PC-9 (cell line): ENCODE results near the gene DDAH1.

Experiments
- CTCF ChIP-seq: fragments of 200-600 bp; sonication (generic); conservative IDR thresholded peaks from 2 replicates; pipeline ENCODE4 v1.6.1; 2017; ENCODE audit warnings: mixed run types, antibody characterized with exemption, mild to moderate bottlenecking, moderate library complexity
- EZH2 ChIP-seq: fragments of 200-600 bp; sonication (generic); IDR thresholded peaks from 2 replicates; pipeline ENCODE4 v1.8.0; 2017; ENCODE audit warnings: antibody characterized with exemption, low read depth

DNA sequence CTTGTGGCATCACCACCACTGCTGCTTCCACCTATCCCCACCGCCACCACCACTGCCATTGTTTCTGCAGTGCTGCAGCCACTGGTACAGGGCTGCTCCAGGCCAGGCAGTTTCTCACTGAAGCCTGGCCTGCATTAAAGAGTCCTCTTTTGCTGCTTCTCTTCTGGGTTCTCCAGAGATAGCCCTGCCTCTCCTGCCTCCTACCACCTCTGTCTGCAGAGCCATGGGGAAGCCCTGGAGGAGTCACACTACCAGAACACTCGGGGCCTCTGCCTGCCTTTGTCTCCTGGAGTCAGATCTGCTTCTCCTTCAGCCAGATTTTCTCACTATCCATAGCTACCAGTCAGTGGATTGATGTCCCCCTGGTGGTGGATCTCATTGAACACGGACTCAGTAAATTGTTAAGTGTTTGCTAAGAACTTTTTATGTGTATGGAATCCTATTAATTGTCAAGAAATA, 37.7 kb upstream of the DDAH1 start:
- TF ChIP-seq CTCF: peak; percentile 84
- no peak for TF ChIP-seq EZH2
